Measurements from ENCODE around the gene HOXD4.

Gene HOXD4

DNA sequence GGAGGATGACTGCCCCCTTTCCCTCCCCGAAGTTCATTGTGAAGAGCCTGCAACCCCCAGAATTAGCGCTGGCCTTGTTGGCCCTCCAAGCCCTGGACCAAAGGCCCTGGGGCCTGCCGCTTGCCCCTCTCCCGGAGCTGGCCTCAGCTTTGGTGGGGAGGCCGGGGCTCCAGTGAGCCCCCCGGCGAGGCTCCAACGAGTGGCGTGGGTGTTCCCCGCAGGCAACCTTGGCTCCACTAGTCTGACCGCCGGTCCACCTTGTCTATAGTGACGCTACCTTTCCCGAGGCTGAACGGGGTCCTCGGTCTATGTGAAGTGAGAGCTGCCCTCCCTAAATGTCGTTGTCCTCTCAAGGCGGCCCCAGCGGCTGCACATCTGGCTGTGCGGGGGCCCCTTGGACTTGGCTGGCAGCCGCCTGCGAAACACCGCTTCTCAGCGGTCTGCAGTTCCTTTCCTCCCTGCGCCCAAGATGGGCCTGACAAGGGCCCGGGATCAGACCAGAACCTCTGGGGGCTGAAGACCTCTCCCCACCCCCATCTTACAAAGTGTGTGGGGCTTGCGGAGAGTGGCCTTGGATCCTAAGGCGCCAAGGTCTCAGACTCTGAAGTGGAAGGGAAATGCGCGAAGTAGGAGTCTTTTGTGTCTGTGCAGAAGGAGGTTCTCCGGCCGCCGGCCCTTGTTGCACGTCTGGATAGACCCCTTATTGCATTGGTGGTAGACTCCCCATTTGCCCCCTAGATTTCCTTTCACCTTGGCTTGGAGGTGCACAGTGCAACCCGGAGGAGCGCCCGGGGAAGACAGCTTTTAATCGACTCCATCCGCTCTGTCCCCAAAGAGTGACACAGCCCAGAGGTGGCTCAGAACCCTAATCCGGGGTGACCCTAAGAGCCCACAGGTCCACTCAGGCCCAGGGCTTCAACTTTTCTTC is 38.7 kb upstream of the HOXD4 start:
- in situ Hi-C loops (cut with MboI; ENCODE audit: low sequenced_read_pairs) = loop anchor here (25.0 kb wide), 1 partner anchor 1200 kb away; no protein-coding TSS in a partner anchor

DNA sequence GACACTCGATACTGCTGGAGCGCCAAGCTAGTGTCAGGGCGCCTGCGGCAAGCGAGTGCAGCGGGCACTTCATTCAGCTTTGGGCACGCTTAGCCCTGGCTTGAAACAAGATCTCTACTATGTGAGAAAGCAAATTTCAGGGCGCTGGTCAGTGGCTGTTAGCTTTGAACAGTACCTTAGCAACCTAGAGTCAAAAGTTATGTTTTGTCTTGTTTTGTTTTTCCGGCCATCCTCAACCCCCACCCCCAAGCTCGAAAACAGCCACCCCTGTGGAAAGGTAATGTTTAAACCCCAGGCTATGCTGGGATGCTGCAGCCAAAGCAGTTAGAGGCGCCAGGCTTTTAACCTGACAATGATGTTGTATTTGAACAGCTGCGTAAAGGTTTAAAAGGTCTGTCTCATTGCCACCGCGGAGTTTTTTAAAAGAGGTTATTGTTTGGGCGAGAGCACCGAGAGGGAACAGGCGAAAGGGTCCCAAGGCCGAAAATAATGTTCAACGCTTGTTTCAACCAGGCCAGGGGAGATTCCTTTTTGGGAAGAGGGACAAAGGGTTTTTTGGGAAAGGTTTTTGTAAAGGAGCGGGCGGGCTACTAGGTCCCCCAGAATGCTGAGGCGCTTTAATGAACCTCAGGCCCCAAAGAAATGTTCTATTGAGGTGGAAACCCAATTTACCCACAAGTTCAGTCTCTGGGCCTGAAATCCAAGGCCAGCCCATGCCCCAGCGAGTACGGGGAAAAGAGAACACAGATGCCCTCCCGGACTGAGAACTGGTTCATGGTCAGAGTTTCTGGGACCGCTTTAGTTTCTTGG is 37.0 kb upstream of the HOXD4 start:
- in situ Hi-C loops (cut with MboI; ENCODE audit: low sequenced_read_pairs) = loop anchor here (25.0 kb wide), 1 partner anchor 1198 kb away; no protein-coding TSS in a partner anchor

DNA sequence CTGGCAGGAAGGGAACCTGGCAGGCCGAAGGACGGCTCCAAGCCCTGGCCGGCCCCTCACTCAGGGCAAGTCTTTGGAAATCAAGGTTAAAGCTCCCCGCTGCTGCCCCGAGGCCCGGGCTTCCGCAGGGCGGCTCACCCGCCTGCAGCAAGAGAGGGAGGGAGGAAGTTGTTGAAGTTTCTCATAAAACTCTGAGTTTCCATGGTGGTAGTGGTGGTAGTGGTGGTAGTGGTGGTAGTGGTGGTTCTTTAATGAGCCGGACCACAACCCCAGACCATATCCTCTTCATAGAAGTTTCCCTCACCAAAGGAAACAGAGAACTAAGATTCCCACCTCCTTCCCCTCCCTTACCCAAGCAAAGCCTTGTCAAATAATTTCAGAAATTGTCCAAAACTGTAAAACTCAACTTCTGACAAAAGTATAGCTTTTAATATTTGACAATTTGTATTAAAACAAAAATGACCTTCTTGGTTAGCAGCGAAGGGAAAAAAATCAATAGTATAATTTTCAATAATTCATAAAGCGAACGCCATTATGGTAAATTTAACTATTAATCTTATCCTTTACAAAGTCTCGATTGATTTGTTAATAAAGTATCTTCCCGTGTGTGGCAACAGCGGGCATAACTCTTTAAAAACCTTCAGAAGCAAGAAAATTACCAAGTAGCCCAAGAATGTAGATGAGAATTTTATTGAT is 36.3 kb upstream of the HOXD4 start:
- in situ Hi-C loops (cut with MboI; ENCODE audit: low sequenced_read_pairs) = loop anchor here (25.0 kb wide), 1 partner anchor 1197 kb away; no protein-coding TSS in a partner anchor

DNA sequence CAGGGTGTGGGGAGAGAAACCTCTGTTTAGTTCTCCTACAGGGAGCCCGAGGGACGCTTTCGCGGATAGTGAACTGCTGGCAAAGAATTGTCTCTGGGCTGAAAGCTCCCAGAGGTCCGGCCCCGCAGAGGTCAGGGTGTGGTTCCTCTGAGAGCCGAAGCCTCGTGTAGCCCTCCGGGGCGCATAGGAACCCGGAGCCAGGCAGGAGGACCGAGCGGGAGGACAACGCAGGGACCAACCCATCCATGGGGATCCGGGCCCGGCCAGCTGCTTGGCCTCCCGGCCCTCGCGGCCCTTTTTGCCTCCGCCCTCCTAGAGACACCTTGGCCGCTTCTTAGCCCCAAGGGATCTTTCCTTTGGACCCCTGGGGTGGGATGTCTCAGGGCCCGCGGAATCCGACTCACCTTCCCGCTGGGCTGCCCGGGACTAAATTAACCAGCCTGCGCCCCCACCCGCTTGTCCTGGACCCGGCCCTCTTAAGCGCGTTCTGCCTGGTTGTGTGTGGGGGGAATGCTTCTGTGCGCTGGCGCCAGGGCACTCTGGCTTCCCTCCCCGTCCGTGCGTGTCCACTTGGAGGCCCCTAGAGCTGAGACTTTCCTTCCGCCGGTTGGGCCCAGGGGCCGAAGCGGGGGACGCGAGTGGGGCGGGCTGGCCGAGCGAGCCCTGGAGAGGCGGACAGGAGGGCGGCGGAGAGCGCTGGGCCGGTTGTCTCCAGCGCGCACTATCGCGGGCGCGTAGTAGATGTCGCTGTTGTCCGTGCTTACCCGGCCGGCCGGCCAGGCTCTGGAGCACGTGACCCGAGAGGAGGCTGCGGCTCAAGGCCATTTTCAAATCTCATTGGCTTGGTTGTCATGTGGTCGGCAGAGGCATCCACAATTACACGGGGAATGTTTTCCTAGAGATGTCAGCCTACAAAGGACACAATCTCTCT is 35.2 kb upstream of the HOXD4 start, which contains the start of gene HOXD10:
HOXD10 (plus strand) TSS at position 896 of the 931 bp plus-strand sequence. CDS start 56 bp downstream, outside the sequence.
- in situ Hi-C loops (cut with MboI; ENCODE audit: low sequenced_read_pairs) = loop anchor here (25.0 kb wide), 1 partner anchor 1196 kb away; no protein-coding TSS in a partner anchor

DNA sequence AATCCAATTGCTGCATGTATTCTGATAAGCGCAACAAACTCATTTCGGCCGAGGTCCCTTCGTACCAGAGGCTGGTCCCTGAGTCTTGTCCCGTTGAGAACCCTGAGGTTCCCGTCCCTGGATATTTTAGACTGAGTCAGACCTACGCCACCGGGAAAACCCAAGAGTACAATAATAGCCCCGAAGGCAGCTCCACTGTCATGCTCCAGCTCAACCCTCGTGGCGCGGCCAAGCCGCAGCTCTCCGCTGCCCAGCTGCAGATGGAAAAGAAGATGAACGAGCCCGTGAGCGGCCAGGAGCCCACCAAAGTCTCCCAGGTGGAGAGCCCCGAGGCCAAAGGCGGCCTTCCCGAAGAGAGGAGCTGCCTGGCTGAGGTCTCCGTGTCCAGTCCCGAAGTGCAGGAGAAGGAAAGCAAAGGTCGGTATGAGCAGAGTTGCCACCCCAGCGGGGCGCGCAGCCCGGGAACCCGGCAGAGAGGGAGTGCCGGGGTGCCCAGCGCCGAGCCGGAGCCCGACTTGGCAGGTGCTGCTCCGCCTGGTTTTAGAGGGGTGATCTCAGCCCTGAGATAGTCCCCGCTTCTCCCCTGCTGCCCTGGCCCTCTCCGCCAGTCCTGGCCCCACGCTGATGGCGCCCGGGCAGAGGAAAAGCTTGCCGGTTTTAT is 34.1 kb upstream of the HOXD4 start:
- in situ Hi-C loops (cut with MboI; ENCODE audit: low sequenced_read_pairs) = loop anchor here (25.0 kb wide), 1 partner anchor 1195 kb away; no protein-coding TSS in a partner anchor

DNA sequence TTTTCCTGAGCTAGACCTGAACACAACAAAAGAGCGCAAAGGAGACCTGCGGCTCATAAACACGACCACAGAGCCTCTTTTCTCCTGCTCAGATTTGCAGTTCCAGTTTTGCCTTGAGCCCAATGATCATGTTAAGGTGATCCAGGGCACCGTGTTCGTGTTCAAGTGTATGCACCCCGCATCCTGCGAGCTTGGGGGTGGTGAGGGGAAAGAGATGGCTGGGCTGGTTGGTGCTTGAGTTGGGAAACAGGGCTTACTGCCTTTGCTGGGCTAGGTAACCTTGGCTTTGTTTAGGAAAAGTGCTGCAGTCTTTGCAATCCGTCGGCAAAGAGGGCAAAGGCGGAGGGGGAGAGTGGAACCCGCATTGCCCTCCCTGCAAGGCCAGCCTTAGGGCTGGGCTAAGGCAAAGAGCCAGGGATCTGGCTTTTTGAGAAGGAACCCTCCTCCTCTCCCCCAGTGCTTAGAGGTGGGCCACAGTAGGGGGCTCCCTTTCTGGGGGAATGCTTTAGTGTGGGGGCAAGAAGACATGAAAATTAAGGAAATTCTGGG is 33.5 kb upstream of the HOXD4 start:
- in situ Hi-C loops (cut with MboI; ENCODE audit: low sequenced_read_pairs) = loop anchor here (25.0 kb wide), 1 partner anchor 1194 kb away; no protein-coding TSS in a partner anchor

DNA sequence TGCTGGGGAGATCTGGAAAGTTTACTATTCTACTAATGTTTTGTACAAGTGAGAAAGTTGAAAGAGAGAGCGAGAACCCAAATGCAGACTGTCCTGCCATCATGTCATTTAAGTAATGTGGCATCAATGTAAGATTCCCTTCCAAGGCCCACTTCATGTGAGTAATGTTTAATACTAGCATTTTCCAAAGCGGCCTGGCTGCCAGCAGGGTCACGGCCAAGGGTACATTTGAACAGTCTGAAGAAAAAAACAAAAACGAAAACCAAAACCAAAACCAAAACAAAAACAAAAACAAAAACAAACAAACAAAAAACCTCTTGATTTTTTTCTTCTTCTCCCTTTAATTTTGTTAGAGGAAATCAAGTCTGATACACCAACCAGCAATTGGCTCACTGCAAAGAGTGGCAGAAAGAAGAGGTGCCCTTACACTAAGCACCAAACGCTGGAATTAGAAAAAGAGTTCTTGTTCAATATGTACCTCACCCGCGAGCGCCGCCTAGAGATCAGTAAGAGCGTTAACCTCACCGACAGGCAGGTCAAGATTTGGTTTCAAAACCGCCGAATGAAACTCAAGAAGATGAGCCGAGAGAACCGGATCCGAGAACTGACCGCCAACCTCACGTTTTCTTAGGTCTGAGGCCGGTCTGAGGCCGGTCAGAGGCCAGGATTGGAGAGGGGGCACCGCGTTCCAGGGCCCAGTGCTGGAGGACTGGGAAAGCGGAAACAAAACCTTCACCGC is 32.6 kb upstream of the HOXD4 start:
- in situ Hi-C loops (cut with MboI; ENCODE audit: low sequenced_read_pairs) = loop anchor here (25.0 kb wide), 1 partner anchor 1194 kb away; no protein-coding TSS in a partner anchor

DNA sequence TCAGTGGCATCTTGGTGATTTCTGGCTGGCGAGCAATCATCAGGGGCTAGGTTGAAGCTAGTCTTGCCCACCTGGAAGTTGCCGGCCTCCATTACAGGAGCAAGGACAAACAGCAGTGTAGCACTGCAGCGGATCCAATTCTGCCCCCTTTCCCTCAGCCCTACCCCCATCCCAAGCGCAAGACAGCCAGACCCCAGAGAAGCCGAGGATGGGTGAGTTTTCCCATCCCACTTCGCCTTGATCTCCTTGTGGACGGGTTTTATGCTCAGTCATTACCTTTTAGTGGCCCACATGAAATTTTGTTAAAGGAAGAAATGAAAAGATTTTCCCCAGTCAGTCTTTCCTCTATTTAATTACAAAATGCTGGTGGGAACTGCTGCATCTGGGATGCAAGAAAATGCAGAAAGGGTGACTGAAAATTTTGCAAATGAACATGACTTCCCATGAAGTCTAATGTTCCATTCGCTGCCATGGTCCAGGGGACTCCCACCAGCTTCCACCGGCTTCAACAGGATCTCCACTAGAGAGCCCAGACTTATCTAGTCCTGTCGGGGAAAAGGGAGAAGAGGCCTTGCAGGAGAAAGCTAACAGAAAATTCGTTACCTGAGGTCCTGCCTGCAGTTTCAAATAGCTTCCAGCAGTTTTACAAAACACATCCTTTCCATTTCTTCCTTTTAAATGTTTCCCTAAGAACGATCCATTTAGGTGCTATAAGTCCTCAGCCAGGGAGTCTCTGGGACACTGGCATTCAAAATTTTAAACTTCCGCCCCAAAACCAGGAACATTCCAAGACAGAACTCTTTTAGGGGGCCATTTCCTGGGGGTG is 30.8 kb upstream of the HOXD4 start:
- in situ Hi-C loops (cut with MboI; ENCODE audit: low sequenced_read_pairs) = loop anchor here (25.0 kb wide), 1 partner anchor 1192 kb away; no protein-coding TSS in a partner anchor

DNA sequence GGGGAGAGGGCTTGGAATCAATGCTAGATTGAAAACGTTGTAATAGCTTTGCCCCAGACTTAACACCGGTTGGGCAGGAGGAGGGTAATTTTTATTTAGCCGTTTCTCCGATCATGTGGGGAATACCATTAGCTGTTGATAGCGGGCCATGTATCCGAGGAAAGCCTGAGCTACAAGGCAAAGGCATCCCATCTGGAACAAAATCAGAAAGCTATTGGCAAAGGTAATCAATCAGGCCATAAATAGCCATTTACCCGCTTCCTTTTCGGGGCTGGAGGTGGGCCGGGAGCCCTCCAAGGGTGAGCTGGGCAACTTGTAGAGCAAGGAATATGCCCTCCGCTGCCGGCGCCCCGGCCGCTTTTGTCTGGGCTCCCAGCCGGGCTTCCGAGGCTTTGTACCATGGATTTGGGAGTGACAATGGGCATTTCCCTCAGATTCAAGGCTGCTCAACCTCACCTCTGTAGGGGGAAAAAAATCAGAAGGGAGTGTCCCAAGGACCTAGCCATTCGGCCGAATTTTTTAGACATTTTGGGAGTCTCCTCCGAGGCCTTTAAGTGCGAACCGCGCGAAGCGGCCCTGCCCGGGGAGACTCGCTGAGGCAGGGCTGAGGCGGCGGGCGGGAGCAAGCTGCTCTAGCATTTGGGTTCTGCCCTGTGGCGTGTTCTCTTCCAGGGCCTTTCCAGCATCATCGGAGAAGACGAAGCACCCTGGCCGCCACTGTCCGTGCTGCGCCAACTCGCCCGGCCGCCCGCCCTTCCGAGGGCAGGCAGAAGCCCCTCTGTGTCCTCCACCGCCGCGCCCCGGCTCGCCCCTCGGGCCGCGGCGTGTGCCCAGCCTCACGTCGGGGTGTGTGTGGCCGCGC is 29.9 kb upstream of the HOXD4 start:
- in situ Hi-C loops (cut with MboI; ENCODE audit: low sequenced_read_pairs) = loop anchor here (25.0 kb wide), 1 partner anchor 1191 kb away; no protein-coding TSS in a partner anchor

DNA sequence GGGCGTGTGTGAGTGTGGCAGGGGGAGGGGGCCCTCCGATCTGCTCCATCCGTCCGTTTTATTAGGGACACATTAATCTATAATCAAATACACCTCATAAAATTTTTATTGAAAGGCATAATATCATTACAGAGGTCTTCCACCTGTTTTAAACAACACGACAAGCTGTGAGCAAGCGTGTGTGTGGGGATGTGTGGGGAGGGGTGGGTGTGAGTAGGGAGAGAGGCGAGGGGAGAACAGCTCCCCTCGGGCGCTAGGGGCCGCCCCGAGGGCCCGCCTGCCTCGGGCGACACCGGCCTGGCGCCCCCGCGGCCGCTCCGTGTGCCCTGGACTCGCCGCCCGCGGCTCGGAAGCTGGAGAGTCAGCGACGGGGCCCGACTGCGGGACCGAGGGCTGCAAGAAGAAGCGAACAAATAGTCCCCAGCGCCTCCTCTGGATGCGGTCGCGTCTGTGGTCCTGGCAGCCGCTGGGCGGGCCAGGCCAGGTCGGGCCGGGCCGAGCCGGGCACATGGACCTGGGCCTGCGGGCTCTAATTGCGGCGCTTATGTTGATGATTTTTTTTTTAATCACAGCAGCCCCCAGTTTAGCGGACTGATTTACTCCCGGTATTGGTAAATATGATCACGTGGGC is 29.2 kb upstream of the HOXD4 start:
- in situ Hi-C loops (cut with MboI; ENCODE audit: low sequenced_read_pairs) = loop anchor here (25.0 kb wide), 1 partner anchor 1190 kb away; no protein-coding TSS in a partner anchor

DNA sequence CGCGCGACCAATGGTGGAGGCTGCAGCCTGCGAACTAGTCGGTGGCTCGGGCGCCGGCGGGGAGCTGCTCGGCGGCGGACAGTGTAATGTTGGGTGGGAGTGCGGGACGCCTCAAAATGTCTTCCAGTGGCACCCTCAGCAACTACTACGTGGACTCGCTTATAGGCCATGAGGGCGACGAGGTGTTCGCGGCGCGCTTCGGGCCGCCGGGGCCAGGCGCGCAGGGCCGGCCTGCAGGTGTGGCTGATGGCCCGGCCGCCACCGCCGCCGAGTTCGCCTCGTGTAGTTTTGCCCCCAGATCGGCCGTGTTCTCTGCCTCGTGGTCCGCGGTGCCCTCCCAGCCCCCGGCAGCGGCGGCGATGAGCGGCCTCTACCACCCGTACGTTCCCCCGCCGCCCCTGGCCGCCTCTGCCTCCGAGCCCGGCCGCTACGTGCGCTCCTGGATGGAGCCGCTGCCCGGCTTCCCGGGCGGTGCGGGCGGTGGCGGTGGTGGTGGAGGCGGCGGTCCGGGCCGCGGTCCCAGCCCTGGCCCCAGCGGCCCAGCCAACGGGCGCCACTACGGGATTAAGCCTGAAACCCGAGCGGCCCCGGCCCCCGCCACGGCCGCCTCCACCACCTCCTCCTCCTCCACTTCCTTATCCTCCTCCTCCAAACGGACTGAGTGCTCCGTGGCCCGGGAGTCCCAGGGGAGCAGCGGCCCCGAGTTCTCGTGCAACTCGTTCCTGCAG is 28.5 kb upstream of the HOXD4 start, which contains the start of gene HOXD9:
HOXD9 (plus strand) TSS at position 37 of the 728 bp plus-strand sequence; CDS start at position 87, 50 bp downstream.
- in situ Hi-C loops (cut with MboI; ENCODE audit: low sequenced_read_pairs) = loop anchor here (25.0 kb wide), 1 partner anchor 1189 kb away; no protein-coding TSS in a partner anchor

DNA sequence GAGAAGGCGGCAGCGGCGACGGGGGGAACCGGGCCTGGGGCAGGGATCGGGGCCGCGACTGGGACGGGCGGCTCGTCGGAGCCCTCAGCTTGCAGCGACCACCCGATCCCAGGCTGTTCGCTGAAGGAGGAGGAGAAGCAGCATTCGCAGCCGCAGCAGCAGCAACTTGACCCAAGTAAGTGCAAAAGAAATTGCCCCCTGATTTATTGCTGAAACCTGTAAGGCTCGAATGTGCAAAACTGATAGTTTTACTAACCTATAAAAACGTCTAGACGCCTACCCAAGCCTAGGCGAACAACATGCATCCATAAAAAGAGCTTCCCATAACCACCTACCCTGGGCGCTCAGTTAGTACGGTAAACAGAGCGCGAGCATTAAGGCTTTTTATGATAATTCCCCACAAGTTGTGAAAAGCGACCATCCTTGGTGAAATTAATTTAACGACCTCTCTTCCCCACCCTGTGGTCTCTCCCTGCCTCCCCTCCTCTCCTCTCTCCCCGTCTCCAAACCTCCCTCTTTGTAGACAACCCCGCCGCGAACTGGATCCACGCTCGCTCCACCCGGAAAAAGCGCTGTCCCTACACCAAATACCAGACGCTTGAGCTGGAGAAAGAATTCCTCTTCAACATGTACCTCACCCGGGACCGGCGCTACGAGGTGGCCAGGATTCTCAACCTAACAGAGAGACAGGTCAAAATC is 27.8 kb upstream of the HOXD4 start:
- in situ Hi-C loops (cut with MboI; ENCODE audit: low sequenced_read_pairs) = loop anchor here (25.0 kb wide), 1 partner anchor 1189 kb away; no protein-coding TSS in a partner anchor

DNA sequence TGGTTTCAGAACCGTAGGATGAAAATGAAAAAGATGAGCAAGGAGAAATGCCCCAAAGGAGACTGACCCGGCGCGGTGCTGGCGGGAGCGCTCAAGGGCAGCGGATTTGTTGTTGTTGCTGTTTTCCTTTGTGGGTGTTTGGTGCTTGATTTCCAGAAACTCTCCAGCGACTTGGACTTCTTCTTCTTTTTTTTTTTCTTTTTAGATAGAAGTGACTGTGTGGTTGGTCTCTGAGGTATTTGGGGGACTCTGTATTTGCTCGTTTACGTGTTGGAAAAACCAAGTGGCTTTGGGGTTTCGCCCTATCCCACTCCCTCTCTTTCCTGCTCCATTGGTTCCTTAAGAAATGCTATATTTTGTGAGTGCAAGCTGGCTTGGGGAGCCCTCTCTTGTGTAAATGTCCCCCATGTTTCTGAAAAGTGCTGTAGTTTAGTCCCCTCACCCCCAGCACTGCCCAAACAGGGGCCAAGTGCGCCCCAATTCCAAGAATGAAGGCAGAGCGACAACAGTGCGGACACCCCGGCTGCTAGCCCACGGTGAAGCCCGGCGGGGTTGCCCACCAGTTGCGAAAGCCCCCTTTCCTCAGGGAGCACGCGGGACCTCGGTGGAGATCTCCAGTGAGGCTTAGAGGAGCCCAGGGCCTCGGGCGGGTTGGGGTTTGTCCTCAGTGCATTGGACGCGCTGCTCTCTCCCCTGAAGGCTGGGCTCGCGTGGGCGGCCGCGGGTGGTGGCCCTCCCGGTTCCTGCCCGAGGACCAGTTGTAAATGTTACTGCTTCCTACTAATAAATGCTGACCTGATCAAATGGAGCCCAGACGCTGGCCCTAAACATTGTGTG is 27.0 kb upstream of the HOXD4 start:
- in situ Hi-C loops (cut with MboI; ENCODE audit: low sequenced_read_pairs) = loop anchor here (25.0 kb wide), 1 partner anchor 1188 kb away; no protein-coding TSS in a partner anchor
